Activated CD8-positive, alpha-beta memory T cell treated with anti-CD3 and anti-CD28 coated beads for 36 hours (primary cell): ENCODE data around the gene SEPHS1. TPM values are rescaled to one million over a fixed set of nuclear protein-coding genes. Genes with fewer than 3 reads are reported as not detected.
"Not testable (repeated sequence)": the region's sequence is repeated elsewhere in the genome, so short reads cannot be mapped to it uniquely, and the experiment has no call there.

ENCODE experiments used
- CTCF ChIA-PET: fragments of 350-600 bp; sonication (Branson Sonifier 250); formaldehyde crosslinking; loops from one replicate; lab custom pipeline; 2021; ENCODE audit warnings: antibody characterized with exemption; lab: Charles Lee
- POLR2A ChIA-PET: fragments of 350-600 bp; sonication (Branson Sonifier 250); formaldehyde crosslinking; loops from one replicate; lab custom pipeline; 2021; ENCODE audit warnings: antibody characterized with exemption; lab: Charles Lee
- total RNA-seq, 2 experiments: library from RNA; stranded (reverse); gene quantifications; one replicate each; pipeline ENCODE4 v1.2.3, GENCODE V29; 2021

The SEPHS1 gene
- total RNA-seq, 2 experiments from 2014 or later: 55.2 to 58.1 TPM

DNA sequence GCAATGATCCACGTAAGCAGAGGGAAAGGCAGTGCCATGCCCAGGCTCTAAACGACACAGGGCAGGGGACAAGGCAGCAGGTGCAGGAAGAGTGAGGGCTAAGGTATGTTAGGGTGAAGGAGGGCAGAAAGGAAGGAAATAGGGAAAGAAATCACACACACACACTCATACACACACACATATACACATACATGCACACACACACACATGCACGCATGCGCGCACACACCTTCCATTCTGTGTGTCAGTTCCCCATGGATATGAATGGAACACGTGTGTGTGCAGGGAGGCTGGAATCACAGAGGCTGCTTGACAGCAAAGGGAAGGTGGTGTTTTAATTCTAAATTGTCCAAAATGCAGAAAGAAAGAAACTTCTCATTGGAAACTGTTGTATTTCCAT, 42.0 kb downstream of the SEPHS1 start:
- POLR2A ChIA-PET: no interaction called here
- CTCF ChIA-PET: no interaction called here

DNA sequence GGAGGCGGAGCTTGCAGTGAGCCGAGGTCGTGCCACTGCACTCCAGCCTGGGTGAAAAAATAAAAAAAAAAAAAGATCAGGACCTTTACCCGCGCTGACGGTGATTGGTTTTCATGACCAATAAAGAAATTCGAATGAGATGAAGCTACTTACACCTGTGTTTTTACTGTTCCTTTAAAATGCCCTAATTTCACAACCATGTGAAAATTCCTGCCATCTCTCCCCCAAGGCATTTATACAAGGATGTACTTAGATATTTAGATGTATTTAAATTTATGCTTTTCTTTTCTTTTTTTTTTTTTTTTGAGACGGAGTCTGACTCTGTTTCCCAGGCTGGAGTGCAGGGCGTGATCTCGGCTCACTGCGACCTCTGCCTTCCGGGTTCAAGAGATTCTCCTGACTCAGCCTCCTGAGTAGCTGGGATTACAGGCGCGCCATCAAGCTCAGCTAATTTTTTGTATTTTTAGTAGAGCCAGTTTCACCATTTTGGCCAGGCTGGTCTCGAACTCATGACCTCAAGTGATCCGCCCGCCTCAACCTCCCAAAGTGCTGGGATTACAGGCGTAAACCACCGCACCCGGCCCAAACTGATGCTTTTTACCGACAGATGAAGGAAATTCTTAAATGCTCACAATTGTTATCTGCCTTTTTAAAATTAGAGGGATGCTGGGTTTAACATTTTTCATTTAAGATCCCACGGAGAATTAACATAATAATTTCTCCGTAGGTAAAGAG, 45.1 kb downstream of the SEPHS1 start:
- ChIA-PET POLR2A (interaction anchor here (0.6 to 1.8 kb wide), 3 partner anchors 10 to 82 kb away, joined by 3 to 6 read pairs (median 5); no protein-coding TSS in a partner anchor), CTCF (interaction anchor here (0.6 to 3.1 kb wide), 11 partner anchors 13 to 203 kb away, joined by 3 to 24 read pairs (median 4); partner anchors contain the start of genes MCM10 and OPTN)

DNA sequence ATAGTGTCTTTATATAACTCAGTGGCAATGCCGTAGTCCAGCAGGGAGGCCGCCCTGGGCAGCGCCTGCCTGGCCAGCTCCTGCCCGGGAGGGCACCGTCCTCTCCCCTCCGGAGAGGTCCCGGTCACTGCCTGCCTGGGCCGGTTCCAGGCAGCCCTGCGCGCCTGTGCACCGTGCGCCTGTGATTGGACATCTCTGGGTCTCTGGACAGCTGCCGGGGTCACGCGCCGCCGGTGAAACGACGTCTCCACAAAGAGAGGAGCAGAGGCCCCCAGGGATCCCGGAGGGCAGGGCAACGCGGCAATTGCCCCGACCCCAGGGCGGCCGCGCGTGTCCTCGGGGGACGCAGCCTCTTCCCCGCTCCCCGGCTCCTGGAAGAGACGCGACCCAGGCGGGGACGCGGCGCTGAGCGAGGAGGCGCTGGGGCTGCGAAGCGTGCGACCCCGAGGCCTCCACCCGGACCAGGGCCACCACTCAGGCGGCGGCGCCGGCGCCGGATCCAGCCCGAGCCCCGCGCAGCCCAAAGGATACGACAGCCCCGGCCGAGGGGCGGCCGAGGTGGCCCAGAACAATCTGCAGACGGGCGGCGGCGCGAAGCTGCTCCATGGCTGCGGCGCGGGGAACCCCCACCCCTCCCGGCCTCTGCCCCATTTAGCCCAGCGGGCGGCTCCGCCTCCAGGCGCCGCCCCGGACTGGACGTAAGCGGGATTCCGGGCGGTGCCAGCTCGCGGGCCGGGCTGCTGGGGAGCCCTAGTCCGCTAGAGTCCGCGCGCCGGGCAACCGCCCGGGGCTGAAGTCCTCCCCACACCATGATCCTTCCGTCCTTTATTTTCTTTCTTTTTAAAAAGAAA, 48.4 kb downstream of the SEPHS1 start, which contains the start of gene PHYH:
Gene PHYH (minus strand): TSS at position 628 of the 851 bp plus-strand sequence. CDS start 22 bp downstream, at position 606.
- CTCF ChIA-PET: interaction anchor here (0.6 to 3.1 kb wide), 4 partner anchors 21 to 620 kb away, joined by 3 to 24 read pairs (median 3); partner anchors contain the start of gene MCM10
- POLR2A ChIA-PET: interaction anchor here (0.7 to 1.3 kb wide), 3 partner anchors 138 to 287 kb away, joined by 3 read pairs; partner anchors contain the start of genes MCM10 and PRPF18

DNA sequence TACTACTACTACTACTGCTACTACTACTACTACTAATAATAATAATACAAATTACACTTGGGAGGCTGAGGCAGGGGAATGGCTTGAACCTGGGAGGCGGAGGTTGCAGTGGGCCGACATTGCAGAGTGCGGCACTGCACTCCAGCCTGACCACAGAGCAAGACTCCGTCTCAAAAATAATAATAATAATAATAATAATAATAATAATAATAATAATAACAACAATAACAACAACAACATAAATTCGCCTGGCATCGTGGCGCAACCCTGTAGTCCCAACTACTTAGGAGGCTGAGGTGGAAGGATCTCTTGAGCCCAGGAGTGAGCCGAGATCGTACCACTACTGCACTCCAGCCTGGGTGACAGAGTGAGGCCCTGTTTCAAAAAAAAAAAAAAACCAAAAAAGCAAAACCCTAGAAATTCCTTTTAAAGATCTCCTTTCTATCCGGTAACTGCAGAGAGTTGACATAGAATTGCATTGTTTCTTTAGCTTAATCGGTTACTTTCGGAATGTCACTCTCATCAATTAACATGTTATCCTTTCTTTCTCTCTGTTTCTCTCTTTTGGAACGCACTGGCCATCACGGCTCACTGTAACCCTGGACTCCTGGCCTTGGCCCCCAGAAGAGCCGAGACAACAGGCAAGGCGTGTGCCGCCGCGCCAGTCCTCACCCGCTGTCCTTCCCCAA, 49.2 kb downstream of the SEPHS1 start:
- POLR2A ChIA-PET: interaction anchor here (0.7 to 1.3 kb wide), 2 partner anchors 137 to 183 kb away, joined by 3 read pairs; partner anchors contain the start of gene MCM10
- CTCF ChIA-PET: interaction anchor here (0.6 kb wide), 1 partner anchor 621 kb away, joined by 3 read pairs; no protein-coding TSS in a partner anchor

DNA sequence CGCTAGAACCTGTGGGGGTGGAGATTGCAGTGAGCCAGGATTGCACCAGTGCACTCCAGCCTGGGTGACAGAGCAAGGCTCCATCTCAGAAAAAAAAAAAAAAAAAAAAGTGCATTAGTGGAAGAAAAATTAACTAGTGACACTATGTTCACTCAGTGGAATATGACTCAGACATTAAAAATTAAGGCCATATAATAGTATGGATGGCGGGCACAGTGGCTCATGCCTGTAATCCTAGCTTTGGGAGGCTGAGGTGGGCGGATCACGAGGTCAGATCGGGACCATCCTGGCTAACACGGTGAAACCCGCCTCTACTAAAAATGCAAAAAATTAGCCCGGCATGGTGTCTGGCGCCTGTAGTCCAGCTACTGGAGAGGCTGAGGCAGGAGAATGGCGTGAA, 51.6 kb downstream of the SEPHS1 start:
- POLR2A ChIA-PET: no interaction called here

DNA sequence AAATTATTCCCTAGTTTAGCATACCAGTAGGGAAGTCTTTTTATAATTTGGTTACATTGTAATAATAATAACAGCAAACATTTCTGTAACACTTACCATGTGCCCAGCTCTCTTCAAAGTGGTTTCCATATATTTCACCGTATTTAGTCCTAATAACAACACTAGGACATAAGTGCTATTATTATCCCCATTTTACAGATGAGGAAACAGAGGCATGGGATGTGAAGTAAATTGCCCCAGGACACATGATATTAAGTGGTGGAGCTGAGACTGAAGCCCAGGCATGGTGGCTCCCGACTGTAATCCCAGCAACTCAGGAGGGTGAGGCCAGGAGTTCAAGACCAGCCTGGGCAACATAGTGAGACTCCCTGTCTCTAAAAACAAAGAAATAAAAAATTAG, 53.3 kb downstream of the SEPHS1 start:
- CTCF ChIA-PET: no interaction called here

More for the DNA sequence above, 51.6 kb downstream of the SEPHS1 start:
- CTCF ChIA-PET: interaction anchor here (0.7 kb wide), 1 partner anchor 416 kb away, joined by 4 read pairs; no protein-coding TSS in a partner anchor

DNA sequence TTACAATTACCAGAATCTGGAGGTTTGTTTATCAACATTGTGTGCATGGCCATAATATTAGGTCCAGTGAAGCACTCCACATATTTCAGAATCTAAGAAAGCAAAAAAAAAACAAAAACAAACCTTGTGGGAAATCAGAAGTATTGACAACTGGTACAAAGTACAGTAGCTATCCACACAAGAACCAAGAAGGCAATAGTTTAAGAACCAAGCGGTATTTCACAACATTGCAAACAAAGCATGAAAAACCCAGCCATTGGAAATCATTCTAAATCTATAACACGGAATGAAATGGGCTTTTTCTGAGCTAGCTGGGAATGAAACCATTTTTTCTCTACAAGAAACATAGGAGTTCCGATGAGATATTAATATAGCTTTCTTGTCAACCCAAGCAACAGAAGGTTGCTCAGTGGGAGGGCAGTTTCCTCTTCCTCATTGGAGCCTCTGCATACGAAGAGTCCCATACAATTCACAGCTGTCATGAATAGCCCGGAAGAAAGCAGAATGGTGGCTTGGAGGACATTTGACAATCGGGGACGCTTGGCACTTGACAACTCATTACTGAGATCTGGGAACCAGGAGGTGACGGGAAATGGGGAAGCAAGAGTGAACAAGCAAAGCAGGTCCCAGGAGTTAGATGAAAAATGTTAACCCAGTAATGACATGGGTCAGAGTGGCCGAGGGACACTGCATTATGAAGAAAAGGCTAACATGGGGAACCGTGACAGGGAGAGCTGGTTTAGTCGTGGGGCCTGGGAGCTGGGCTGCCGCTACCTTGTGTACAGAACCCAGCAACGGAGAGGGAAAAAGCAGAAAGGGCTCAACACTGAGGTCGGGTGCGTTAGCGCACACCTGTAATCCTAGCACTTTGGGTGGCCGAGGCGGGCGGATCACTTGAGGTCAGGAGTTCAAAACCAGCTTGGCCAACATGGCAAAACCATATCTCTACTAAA, 56.0 kb downstream of the SEPHS1 start:
- ChIA-PET CTCF (no interaction called here), POLR2A (interaction anchor here (0.6 kb wide), 1 partner anchor 1790 kb away, joined by 7 read pairs; no protein-coding TSS in a partner anchor)

More for the DNA sequence above, 53.3 kb downstream of the SEPHS1 start:
- POLR2A ChIA-PET: no interaction called here

DNA sequence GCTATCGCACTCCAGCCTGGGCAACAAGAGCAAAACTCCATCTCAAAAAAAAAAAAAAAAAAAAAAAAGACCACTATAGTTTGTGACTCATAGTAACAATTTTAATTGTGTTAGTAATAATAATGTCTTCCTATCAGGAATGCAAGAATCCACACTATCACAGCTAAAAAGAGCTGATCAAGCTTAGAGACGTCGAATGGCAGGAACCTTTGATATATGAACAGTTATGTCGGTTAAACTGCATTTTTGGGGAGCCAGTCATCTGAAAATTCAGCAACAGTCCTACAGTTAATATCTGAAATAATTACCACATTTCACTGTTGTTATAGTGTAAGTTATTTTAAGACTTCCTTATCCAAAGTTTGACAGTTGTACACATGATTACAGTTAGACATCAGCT, 57.0 kb downstream of the SEPHS1 start:
- CTCF ChIA-PET: no interaction called here

DNA sequence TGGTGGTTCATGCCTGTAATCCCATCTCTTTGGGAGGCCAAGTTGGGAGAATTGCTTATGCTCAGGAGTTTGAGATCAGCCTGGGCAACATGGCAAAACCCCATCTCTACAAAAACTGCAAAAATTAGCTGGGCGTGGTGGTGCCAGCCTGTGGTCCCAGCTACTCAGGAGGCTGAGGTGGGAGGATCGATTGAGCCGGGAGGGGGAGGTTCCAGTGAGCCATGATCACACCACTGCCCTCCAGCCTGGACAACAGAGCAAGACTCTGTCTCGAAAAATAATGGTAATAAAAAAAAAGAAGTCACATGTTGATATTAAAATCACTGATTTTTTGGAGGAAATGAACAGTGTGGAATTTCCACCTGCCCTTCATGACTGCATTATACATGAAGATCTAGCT, 64.0 kb downstream of the SEPHS1 start:
- ChIA-PET CTCF (no interaction called here), POLR2A (no interaction called here)

More for the DNA sequence above, 57.0 kb downstream of the SEPHS1 start:
- POLR2A ChIA-PET: no interaction called here

DNA sequence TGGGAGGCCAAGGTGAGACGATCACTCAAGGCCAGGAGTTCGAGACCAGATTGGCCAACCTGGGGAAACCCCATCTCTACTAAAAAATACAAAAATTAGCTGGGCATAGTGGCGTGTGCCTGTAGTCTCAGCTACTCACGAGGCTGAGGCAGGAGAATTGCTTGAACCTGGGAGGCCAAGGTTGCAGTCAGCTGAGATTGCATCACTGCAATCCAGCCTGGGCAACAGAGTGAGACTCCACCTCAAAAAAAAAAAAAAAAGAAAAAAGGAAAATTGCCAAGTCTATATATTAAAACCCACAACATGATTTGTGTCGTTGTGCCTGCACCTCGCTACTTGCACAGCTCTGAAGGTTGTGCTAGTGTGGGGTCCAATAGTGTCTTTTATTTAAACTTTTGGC, 65.7 kb downstream of the SEPHS1 start:
- POLR2A ChIA-PET, CTCF ChIA-PET: not testable (repeated sequence)

DNA sequence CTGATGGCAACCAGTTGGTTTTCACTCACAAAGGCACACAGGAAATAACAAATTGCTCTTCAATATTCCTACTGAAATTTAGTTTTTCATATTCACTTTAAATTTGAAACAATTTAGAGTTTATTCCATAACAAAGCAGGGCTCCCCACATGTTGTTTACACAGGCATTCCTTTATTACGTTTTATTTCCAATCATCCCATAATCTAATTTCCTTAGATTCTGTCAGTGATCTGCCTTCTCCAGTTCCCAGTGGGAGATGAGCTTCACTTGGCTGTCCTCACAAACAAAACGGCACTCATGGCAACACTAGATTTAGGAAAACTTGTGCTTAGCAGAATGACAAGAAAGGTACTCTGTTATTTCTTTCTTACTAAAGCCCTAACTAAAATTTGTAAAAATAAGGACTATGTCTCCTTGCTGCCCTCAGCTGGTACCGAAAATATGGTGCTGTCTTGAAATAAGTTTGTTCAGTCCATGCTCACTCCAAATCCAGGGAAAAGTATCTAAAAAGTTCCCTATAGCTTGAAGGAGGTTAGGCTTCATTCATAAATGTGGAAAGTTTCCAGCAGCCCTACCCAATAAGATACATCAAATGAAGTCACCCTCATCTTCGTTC, 71.2 kb downstream of the SEPHS1 start:
- ChIA-PET CTCF (interaction anchor here (0.6 kb wide), 1 partner anchor 1416 kb away, joined by 4 read pairs; no protein-coding TSS in a partner anchor), POLR2A (no interaction called here)

DNA sequence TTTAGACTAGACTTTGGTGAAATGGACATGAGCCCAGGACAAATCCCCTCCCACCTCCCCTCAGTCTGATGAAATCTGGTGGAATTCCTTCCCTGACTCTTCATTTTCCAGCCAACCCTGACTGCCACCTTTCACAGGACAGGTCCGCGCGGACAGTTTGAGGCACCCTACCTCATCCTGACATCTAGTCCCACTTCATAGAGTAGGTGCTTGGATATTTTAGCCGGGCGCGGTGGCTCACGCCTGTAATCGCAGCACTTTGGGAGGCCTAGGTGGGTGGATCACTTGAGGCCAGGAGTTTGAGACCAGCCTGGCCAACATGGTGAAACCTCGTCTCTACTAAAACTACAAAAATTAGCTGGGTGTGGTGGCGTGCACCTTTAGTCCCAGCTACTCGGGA, 71.9 kb downstream of the SEPHS1 start:
- POLR2A ChIA-PET: not testable (repeated sequence)

DNA sequence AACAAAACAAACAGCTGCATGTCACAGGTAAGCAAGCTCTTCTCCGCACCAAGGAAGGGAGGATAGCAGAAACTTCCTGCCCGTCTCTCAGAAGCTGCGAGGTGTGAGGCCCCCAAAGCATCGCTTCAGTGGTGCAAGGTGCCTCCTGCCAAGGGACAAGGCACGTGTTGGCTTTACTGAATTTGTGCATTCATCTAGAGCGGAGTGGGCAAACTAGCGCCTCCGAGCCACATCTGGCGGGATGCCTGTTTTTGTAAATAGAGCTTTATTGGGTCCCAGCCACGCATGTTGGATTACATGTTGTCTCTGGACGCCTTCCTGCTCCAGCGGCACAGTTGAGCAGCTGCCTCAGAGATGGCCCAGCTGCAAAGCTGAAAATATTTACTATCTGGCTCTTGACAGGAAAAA, 75.9 kb downstream of the SEPHS1 start:
- POLR2A ChIA-PET: no interaction called here
- CTCF ChIA-PET: no interaction called here

More for the DNA sequence above, 71.9 kb downstream of the SEPHS1 start:
- CTCF ChIA-PET: interaction anchor here (0.6 kb wide), 1 partner anchor 1416 kb away, joined by 4 read pairs; no protein-coding TSS in a partner anchor

DNA sequence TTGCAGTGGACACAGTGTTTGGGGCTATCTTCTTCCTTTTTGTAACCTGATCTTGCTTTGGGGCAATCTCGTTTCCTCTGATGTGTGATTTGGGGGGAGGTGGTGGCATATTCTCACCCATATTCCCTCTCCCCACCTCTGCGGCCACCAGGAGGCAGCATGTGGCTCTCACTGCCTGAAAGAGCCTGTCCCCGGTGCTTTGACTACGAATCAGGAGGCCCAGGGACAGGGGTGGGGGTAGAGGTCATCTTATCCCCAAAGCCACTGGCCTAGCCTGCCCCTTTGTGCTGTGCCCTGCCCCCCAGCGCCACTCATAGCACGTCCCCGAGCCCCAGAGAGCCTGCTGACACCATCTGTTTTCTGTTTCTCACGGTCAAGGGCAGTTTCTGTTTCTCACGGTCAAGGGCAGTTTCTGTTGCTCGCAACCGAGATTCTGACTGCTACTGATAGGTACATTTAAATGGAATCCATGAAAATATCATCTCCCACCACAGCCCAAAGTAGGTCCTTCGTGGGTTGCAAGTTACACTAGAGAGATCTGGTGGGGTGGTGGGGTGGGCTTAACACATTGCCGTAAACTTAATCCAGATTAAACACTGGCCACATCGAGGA, 76.4 kb downstream of the SEPHS1 start:
- POLR2A ChIA-PET: no interaction called here
- CTCF ChIA-PET: no interaction called here

DNA sequence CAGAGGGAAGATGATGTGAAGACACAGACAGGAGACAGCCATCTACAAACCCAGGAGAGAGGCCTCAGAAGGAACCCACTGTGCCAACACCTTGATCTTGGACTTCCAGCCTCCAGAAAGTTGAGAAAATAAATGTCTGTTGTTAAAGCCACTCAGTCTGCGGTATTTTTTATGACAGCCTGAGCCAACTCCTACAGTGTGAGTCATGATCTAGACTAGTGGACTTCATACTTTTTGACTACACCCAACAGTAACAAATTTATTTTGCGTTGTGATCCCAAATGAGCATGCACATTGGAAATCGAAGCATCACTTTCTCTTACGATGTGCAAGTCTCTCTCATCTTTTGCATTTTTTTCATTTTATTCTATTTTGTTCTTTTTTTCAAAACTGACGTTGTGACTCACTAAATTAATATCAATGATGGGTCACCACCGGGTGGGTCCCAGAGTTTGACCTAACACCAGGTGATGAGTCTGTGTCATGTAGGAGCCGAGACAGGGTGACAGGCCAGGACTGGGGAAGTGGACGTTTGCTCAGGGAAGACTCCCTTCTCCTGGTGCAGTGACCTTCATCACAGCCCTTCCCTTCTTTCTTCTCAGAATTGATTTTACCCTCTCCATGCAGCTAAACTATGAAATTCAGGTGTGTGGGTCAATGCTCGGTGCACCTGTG, 77.1 kb downstream of the SEPHS1 start:
- ChIA-PET CTCF (no interaction called here), POLR2A (no interaction called here)

DNA sequence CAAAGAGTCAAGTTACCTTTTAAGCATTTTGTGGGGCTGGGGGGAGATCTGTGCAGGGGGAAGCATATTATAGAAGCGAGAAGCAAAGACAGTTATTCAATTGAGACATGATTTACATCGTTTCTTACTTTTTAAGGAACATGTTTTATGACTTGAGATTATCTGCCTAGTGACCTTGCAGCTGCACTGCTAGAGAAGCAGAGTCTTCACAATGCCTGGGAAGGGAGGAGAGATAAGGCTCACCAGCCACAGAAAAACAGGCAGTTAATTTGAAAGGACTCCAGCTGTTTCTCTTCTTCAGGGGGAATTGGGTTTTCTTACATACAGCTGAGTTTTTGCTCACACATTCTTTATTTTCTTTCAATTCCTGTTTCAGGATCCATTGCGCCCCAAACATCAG, 79.3 kb downstream of the SEPHS1 start:
- POLR2A ChIA-PET: no interaction called here
- CTCF ChIA-PET: no interaction called here
